ENCODE results near the gene LRRC23. TPM values are rescaled to one million over a fixed set of nuclear protein-coding genes. Genes with fewer than 3 reads are reported as not detected.

The LRRC23 gene
- total RNA-seq, 1 donor from 2014 or later, result 7.7 TPM

DNA sequence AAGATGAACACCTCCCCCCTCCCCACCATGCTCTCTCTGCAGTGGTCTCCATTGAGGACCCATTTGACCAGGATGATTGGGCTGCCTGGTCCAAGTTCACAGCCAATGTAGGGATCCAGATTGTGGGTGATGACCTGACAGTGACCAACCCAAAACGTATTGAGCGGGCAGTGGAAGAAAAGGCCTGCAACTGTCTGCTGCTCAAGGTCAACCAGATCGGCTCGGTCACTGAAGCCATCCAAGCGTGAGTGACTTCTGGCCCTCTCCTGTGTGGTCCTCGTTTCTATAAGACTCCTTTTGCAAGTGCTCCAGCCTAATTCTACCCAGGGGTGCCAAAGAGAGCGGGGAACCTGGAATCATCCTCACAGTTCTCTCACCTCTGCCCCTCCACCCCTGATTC, 16.9 kb downstream of the LRRC23 start:
- intact Hi-C loops (cut with micrococcal nuclease), result no loop called here
- DNase-seq (no peak), ATAC-seq (no peak)

DNA sequence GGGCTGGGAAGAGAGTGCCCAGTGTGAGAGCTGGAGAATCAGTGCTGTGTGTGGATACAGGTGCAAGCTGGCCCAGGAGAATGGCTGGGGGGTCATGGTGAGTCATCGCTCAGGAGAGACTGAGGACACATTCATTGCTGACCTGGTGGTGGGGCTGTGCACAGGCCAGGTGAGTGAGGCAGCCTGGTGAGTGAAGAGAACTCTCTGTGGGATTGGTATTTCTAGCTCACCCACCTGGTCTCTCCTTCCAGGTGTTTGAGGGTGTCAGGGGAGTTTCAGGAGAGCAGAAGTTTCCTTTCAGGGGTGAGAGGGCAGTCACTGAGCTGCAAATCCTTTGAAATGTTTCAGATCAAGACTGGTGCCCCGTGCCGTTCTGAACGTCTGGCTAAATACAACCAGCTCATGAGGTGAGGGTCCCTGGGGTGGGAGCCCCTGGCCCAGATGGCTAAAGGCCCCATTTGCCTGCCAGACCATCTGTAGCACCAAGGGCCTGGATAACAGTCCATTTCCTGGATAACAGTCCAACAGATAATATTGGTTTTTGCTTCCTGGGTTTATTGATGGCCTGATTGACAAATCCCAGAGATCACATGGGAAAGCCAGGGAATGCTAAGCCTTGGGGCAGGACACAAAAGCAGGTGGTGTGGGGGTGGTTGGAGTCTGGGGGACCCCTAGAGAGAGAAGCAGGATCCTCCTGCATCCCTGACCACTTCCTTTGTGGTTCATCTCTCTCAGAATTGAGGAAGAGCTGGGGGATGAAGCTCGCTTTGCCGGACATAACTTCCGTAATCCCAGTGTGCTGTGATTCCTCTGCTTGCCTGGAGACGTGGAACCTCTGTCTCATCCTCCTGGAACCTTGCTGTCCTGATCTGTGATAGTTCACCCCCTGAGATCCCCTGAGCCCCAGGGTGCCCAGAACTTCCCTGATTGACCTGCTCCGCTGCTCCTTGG, 17.6 kb downstream of the LRRC23 start:
- intact Hi-C loops (cut with micrococcal nuclease), result no loop called here
- DNase-seq, result no peak
- ATAC-seq, result no peak

DNA sequence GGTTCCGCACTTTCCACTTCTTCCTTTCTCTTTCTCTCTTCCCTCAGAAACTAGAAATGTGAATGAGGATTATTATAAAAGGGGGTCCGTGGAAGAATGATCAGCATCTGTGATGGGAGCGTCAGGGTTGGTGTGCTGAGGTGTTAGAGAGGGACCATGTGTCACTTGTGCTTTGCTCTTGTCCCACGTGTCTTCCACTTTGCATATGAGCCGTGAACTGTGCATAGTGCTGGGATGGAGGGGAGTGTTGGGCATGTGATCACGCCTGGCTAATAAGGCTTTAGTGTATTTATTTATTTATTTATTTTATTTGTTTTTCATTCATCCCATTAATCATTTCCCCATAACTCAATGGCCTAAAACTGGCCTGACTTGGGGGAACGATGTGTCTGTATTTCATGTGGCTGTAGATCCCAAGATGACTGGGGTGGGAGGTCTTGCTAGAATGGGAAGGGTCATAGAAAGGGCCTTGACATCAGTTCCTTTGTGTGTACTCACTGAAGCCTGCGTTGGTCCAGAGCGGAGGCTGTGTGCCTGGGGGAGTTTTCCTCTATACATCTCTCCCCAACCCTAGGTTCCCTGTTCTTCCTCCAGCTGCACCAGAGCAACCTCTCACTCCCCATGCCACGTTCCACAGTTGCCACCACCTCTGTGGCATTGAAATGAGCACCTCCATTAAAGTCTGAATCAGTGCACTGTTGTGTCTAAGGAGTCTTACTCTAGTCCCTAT, 18.5 kb downstream of the LRRC23 start:
- ATAC-seq, result no peak
- no peak for DNase-seq
- intact Hi-C loops (cut with micrococcal nuclease), result no loop called here

DNA sequence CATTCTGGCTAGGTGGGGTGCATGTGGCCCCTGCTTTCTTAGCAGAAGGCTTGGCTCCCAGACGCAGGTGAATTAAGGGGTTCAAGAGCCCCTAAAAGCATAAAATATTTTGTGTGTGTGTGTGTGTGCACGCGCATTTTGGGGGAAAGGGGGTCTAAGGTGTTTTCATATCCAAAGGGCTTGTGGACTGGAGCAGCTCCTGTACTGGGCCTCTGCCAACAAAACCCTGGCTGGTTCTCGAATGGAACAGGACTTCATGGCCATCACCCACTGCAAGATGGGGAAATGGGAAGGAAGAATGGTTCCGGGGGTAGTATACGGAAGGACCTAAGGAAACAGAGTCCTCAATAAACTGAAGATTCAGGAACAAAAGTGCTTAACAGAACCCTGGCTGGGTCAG, 19.2 kb downstream of the LRRC23 start:
- no peak for DNase-seq
- ATAC-seq, result no peak
- intact Hi-C loops (cut with micrococcal nuclease), result no loop called here

DNA sequence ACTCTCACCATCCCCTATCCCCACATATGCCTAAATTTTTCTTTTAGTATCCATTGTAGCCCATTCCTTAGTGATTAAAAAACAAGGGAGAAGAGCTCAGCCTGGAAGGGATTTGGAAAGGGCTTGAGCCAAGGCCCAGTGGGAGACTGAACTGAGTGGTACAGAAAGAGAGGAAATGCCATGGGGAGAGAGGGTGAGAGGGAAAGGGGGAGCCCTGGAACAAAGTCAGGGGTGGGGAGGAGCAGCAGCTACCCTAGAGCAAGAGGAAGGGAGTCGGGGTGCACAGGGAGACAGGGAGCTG, 20.6 kb downstream of the LRRC23 start:
- intact Hi-C loops (cut with micrococcal nuclease), result no loop called here
- DNase-seq, result no peak
- no peak for ATAC-seq

DNA sequence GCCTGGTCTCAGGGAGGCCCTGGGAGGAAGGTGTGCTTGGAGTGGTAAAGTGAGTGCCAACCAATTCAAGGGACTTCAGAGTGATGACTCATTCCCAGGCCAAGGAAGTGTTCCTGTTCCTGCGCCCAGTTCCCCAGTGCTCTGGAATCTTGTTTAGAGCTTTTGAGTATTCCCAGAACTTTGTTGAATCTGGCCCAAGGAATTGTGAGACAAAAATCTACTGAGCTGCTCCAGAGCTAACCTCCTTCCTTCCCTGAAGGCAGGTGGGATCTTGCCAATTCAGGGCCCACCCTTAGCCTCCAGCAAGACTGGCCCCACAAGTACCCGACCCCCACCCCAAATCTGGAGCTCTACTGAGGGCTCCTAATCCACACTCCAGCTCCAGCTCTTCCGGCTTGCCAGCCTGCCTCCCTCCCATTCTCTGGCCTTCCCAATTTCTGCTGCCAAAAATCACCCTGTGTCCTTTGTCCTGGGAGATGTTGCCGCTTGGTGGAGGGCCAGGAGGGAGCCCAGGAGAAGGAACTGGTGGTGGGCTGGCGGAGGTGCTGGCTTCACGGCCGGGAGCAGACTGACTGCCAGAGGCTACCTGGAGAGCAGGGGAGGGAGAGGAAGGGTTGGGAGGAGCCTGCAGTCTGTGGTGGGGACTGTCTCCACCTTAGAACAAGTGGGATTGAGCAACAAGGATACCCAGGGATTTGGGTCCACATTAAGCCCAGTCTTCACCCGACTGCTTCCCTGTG, 21.1 kb downstream of the LRRC23 start:
- intact Hi-C loops (cut with micrococcal nuclease), result no loop called here
- ATAC-seq (peak; percentile 50), DNase-seq (peak; percentile 81)

DNA sequence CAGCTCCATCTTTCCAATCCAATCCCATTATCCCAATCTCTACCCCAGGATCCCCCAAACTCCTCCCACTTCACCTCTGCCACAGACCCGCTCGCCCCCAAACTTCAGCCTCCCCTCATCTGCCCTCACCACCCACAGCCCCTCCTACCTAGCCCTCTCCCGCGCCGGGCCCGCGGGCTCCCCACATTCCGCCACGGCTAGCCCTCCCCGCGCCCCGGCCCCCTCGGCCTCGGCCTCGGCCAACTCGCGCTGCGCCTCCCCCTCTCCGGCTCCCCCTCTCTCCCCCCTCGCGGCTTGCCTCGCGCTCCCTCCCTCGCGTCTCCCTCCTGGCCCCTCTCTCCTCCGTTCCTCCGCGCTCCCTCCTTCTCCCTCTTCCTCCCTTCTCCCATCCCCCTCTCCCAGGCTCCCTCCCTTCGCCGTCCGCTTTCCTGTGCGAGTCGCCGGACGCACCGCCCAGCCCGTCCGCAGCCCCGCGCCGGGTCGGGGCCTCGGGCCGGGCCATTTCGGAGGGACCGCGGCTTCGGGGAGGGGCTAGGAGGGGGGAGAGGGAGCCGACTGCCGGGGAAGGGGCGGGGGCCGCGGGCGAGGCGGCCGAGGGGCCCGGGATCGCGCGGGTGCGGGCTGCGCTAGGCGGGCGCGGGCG, 22.9 kb downstream of the LRRC23 start, which contains the start of gene ATN1:
ATN1 (plus strand) TSS at position 581 of the 643 bp plus-strand sequence. CDS start 6,043 bp downstream, outside the sequence.
- intact Hi-C loops (cut with micrococcal nuclease), result no loop called here
- DNase-seq (peak; percentile 87), ATAC-seq (peak; percentile 66)

DNA sequence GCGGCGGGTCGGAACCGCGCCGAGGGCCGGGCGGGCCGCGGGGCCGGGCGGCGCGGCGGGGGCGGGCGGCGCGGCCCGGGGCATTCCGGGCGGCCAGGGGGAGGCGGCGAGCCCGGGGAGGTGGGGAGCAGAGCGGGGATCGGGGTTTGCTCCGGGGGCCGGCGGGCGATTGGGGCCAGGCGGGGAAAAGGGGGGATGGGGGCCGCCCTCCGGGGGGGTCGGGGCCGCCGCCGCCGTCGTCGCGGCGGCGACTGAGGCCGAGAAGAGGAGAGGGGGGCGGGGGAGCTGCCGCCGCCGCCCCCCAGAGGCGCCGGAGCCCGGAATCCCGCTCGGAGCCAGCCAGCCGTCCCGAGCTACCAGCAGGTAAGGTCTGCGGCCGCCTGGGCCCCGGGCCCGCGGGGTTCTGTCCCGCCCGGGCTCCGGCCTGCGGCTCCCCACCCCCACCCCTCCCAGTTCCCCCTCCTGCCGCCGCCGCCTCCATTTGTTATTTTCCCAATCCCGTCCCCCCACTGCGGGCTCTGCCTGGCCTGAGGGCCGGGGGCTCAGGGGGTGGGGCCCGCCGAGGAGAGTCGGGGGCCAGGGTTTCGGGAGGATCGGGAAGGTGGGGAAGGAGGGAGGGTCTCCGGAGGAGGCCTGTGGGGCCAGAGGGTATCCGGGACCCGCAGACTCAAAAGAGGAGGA, 23.5 kb downstream of the LRRC23 start:
- DNase-seq (peak; percentile 52), ATAC-seq (no peak)
- intact Hi-C loops (cut with micrococcal nuclease), result no loop called here

DNA sequence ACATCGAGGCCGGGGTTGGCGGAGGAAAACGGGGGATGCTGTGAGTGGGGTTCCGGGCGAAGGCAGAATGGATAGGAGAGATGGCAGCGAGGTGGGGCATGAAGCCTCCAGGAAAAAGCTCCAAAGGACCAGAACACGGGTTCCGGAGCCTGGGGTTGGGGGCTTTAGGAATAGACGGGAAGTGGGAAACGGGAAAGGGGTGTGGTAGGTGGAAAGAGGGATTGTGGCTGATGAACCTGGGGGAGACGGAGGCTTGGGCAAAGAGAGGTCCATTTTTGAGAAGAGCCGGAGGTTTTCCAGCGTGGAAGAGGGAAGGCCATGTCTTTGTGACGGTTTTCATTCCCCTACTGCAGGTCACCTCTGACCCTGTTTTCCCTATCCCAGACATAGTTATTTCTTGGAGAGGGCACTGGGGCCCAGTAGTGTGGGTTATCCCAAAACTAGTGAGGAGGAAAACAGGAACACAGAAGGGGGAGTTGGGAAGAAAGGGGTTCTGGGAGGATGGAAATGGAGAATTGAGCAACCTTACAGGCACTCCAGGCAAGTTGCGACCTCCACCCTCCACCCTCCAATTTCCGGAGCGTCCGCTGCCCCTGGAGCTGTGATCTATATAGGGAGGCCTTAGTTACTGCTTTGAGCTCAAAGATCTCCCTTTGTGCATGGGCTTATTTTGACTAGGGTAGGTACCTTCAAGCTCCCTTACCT, 24.2 kb downstream of the LRRC23 start:
- no peak for ATAC-seq
- intact Hi-C loops (cut with micrococcal nuclease), result no loop called here
- no peak for DNase-seq

DNA sequence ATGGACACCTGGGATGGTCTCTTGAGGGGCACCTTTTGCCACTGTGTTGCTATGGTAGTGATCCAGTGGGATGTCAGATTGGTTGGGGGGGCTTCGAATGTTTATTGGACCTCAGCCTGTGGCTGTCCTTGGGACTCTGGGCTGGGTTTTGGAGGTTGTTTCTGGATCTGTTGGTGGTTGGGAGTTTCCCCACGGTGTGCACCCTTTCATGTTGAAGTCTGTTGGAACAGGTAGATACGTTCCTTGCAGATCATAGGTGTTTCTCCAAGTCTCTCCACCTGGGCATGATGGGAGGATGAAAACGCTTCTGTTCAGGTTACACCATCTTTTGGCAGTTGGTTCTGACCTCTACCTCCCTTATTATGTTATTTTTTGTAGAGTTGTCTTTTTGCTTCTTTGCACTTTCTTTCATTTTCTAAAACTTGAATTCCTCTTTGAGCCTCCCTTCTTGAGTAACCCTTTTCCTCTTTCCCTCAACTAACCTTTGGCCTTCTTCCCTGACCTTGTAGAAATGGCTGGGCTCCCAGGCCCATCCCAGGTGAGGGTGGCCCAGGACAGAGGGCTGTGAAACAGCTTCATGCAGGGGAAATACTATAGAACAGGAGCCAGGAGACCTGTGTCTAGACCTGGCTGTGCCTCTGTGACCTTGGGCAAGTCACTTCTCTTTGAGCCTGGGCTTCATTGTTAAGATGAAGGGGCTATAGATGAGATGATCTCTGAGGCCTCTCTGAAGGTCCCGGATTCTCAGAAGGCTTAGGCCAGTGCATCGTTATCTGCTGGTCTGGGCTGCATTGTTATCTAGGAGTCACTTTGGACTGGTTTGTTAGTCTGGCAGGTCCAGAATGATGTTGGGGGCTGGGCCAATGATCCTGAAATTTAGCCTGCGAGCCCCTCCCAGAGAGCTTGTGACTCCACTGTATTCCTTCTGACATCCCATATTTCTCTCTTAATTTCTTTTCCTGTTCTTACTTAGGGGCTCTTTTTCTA, 25.1 kb downstream of the LRRC23 start:
- intact Hi-C loops (cut with micrococcal nuclease), result no loop called here
- ATAC-seq (no peak), DNase-seq (no peak)

DNA sequence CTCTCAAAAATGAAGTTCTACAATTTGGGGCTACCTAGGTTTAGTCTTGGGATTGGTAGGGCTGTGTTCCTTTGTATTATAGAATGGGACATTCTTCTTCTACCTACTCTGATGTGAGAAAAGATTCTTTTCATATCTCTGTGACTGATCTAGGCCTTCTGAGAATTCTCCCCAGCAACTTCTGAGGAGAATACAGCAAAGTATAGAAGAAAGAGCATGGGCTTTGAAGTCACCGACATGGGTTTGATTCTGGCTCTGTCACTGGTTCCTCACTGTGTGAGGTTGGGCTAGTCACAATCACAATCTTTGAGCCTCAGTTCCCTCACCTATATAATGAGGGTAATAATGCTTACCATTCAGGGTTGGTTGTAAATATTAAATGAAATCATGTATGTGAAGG, 28.1 kb downstream of the LRRC23 start:
- ATAC-seq (no peak), DNase-seq (no peak)
- intact Hi-C loops (cut with micrococcal nuclease), result no loop called here

DNA sequence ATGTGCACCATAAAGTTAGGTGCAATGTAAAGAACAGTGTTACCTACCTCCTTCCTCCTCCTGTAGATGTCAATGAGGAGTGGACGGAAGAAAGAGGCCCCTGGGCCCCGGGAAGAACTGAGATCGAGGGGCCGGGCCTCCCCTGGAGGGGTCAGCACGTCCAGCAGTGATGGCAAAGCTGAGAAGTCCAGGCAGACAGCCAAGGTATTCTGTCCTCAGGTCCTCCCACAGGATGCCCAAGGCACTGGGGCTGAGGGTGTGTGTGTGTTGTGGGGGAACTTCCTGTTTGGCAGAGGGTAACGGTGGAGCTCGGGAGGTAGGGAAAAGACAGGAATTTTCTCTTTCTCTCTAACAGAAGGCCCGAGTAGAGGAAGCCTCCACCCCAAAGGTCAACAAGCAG, 29.5 kb downstream of the LRRC23 start:
- intact Hi-C loops (cut with micrococcal nuclease), result no loop called here
- peak; percentile 54 for DNase-seq

DNA sequence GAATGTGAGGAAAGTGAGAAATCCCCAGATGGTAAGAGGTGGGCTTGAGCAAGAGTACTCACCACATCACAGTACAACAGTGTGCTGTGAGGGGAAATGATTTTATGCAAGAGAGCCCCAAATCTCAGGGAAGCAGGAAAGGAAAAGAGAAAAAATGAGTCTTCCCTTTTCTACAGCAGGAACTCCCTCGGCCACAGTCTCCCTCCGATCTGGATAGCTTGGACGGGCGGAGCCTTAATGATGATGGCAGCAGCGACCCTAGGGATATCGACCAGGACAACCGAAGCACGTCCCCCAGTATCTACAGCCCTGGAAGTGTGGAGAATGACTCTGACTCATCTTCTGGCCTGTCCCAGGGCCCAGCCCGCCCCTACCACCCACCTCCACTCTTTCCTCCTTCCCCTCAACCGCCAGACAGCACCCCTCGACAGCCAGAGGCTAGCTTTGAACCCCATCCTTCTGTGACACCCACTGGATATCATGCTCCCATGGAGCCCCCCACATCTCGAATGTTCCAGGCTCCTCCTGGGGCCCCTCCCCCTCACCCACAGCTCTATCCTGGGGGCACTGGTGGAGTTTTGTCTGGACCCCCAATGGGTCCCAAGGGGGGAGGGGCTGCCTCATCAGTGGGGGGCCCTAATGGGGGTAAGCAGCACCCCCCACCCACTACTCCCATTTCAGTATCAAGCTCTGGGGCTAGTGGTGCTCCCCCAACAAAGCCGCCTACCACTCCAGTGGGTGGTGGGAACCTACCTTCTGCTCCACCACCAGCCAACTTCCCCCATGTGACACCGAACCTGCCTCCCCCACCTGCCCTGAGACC, 31.0 kb downstream of the LRRC23 start:
- peak; percentile 29 for DNase-seq
- ATAC-seq, result no peak
- intact Hi-C loops (cut with micrococcal nuclease), result no loop called here

More for the DNA sequence above, 29.5 kb downstream of the LRRC23 start:
- no peak for ATAC-seq

DNA sequence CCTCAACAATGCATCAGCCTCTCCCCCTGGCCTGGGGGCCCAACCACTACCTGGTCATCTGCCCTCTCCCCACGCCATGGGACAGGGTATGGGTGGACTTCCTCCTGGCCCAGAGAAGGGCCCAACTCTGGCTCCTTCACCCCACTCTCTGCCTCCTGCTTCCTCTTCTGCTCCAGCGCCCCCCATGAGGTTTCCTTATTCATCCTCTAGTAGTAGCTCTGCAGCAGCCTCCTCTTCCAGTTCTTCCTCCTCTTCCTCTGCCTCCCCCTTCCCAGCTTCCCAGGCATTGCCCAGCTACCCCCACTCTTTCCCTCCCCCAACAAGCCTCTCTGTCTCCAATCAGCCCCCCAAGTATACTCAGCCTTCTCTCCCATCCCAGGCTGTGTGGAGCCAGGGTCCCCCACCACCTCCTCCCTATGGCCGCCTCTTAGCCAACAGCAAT, 31.6 kb downstream of the LRRC23 start:
- ATAC-seq (peak; percentile 0), DNase-seq (no peak)
- intact Hi-C loops (cut with micrococcal nuclease), result no loop called here

DNA sequence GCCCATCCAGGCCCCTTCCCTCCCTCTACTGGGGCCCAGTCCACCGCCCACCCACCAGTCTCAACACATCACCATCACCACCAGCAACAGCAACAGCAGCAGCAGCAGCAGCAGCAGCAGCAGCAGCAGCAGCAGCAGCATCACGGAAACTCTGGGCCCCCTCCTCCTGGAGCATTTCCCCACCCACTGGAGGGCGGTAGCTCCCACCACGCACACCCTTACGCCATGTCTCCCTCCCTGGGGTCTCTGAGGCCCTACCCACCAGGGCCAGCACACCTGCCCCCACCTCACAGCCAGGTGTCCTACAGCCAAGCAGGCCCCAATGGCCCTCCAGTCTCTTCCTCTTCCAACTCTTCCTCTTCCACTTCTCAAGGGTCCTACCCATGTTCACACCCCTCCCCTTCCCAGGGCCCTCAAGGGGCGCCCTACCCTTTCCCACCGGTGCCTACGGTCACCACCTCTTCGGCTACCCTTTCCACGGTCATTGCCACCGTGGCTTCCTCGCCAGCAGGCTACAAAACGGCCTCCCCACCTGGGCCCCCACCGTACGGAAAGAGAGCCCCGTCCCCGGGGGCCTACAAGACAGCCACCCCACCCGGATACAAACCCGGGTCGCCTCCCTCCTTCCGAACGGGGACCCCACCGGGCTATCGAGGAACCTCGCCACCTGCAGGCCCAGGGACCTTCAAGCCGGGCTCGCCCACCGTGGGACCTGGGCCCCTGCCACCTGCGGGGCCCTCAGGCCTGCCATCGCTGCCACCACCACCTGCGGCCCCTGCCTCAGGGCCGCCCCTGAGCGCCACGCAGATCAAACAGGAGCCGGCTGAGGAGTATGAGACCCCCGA, 32.2 kb downstream of the LRRC23 start:
- DNase-seq, result peak; percentile 55
- peak; percentile 8 for ATAC-seq
- intact Hi-C loops (cut with micrococcal nuclease), result no loop called here

Measured in left ventricle myocardium superior (tissue), 1 donor.